Esophagus muscularis mucosa (tissue), 3 donors: ENCODE measurements around the gene TSPAN16.

Experiments used
- EP300 ChIP-seq: sonication (generic); formaldehyde crosslinking; IDR thresholded peaks from one replicate; pipeline ENCODE4 v1.6.1; 2017; ENCODE audit warnings: antibody characterized with exemption
- TF ChIP-seq, protein P1 (sequence below), 3 experiments: fragments of 200-600 bp in 2 of 3; fragments of 450-650 bp in 1 of 3; sonication (generic) in 2 of 3; IDR thresholded peaks; one replicate each; pipeline ENCODE4 v1.5.1; 2017 to 2019; ENCODE audit warnings: antibody characterized with exemption in 3 of 3, mild to moderate bottlenecking in 2 of 3, moderate library complexity in 1 of 3

DNA sequence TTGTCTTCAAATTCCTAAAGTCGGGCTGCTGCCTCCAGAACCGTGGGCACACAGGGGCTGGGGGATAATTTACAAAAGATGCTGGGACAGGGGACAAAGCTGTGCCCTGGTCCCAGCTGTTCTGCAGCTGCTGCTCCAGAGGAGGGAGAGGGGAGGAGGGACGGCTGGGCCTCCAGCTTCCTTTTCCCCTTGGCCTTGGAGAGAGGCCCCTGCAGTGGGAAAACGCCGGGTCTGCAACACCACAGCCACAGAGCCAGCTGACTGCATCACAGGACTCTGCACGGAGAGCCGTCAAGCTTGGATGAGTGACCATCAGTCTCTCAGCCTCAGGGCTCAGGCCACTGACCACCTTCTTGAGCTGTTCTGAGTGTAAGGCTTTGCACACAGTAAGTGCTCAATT, 39.8 kb upstream of the TSPAN16 start:
- TF ChIP-seq EP300: no peak
- TF ChIP-seq, protein P1, sequence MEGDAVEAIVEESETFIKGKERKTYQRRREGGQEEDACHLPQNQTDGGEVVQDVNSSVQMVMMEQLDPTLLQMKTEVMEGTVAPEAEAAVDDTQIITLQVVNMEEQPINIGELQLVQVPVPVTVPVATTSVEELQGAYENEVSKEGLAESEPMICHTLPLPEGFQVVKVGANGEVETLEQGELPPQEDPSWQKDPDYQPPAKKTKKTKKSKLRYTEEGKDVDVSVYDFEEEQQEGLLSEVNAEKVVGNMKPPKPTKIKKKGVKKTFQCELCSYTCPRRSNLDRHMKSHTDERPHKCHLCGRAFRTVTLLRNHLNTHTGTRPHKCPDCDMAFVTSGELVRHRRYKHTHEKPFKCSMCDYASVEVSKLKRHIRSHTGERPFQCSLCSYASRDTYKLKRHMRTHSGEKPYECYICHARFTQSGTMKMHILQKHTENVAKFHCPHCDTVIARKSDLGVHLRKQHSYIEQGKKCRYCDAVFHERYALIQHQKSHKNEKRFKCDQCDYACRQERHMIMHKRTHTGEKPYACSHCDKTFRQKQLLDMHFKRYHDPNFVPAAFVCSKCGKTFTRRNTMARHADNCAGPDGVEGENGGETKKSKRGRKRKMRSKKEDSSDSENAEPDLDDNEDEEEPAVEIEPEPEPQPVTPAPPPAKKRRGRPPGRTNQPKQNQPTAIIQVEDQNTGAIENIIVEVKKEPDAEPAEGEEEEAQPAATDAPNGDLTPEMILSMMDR (IDR thresholded peaks at IDR 0.05): no peak
